Activated T-helper 9 cell treated with anti-CD3 and anti-CD28 coated beads, Interleukin-2, amount 50 U/mL, for 16 hours (primary cell): ENCODE results near the gene ALDH1L1.

Experiments used
- DNase-seq: peaks from one replicate; pipeline ENCODE4 v3.0.0-alpha.2; 2020; ENCODE audit warnings: low read depth

Gene ALDH1L1

GRCh38 chr3:126154391-126155279, 25.8 kb downstream of the ALDH1L1 start:
- DNase-seq, result no peak

- no peak for DNase-seq
Observed at GRCh38 chr3:126153695-126154360, 26.6 kb downstream of the ALDH1L1 start.

- no peak for DNase-seq
Observed at GRCh38 chr3:126152901-126153694, 27.3 kb downstream of the ALDH1L1 start.

GRCh38 chr3:126152458-126152857, 27.9 kb downstream of the ALDH1L1 start:
- DNase-seq, result no peak

- no peak for DNase-seq
Observed at GRCh38 chr3:126151562-126152302, 28.7 kb downstream of the ALDH1L1 start.

GRCh38 chr3:126149960-126150515, 30.3 kb downstream of the ALDH1L1 start:
- DNase-seq, result no peak

- DNase-seq, result no peak
Observed at GRCh38 chr3:126149256-126149902, 31.0 kb downstream of the ALDH1L1 start.

GRCh38 chr3:126147932-126148683, 32.3 kb downstream of the ALDH1L1 start:
- no peak for DNase-seq

- no peak for DNase-seq
Observed at GRCh38 chr3:126147147-126147931, 33.0 kb downstream of the ALDH1L1 start.

- DNase-seq, result no peak
Observed at GRCh38 chr3:126146525-126147146, 33.8 kb downstream of the ALDH1L1 start.

GRCh38 chr3:126146034-126146433, 34.4 kb downstream of the ALDH1L1 start:
- DNase-seq, result no peak

- no peak for DNase-seq
Observed at GRCh38 chr3:126142652-126143051, 37.7 kb downstream of the ALDH1L1 start.

GRCh38 chr3:126137490-126138130, 42.8 kb downstream of the ALDH1L1 start:
- DNase-seq, result no peak

GRCh38 chr3:126136428-126137220, 43.8 kb downstream of the ALDH1L1 start:
- DNase-seq, result no peak

- no peak for DNase-seq
Observed at GRCh38 chr3:126135406-126136076, 44.8 kb downstream of the ALDH1L1 start.

- no peak for DNase-seq
Observed at GRCh38 chr3:126135071-126135405, 45.3 kb downstream of the ALDH1L1 start.
